ENCODE results near the gene SDK1.

Gene SDK1

GRCh38 chr7:4136501-4137110 is 835.6 kb downstream of the SDK1 start:
- DNase-seq (ENCODE audit: low spot score), result no peak

DNA sequence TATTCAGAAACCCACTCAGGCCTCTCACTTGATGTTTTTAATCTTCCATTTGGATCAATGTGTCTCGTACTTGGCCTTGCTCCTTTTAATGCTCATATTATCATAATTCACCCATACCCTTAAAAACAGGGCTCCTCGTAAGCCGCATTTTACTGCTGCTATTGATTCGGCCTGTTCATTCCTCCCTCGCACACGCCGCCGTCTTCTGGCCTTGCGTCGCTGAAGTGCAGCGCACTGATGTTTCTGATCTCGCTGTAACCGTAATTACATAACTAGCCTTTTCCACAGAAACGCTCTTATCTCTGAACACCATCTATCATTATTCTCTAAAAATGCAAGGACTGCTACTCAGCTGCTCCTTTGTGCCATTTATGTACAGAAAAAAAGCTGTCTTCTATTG is 836.5 kb downstream of the SDK1 start:
- no peak for DNase-seq (ENCODE audit: low spot score)

DNA sequence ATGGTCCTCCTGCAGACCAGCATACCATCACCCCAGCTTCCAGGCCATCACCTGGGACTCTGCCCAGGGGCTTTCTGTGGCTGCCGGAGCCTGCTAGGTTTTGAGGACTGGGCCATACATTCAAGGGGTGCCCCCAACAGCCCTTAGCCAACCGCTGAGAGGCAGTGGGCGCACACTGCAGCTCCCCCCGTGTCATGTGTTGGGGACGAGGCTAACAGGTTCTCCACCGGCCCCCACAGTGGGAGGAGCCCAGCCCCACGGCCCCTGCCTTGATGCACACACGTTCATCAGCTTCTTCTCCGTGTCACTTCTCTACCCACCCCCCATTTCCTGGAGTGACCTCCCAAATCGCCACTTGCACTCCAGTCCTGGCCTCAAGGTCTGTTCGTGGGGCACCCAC is 837.8 kb downstream of the SDK1 start:
- no peak for DNase-seq (ENCODE audit: low spot score)

DNA sequence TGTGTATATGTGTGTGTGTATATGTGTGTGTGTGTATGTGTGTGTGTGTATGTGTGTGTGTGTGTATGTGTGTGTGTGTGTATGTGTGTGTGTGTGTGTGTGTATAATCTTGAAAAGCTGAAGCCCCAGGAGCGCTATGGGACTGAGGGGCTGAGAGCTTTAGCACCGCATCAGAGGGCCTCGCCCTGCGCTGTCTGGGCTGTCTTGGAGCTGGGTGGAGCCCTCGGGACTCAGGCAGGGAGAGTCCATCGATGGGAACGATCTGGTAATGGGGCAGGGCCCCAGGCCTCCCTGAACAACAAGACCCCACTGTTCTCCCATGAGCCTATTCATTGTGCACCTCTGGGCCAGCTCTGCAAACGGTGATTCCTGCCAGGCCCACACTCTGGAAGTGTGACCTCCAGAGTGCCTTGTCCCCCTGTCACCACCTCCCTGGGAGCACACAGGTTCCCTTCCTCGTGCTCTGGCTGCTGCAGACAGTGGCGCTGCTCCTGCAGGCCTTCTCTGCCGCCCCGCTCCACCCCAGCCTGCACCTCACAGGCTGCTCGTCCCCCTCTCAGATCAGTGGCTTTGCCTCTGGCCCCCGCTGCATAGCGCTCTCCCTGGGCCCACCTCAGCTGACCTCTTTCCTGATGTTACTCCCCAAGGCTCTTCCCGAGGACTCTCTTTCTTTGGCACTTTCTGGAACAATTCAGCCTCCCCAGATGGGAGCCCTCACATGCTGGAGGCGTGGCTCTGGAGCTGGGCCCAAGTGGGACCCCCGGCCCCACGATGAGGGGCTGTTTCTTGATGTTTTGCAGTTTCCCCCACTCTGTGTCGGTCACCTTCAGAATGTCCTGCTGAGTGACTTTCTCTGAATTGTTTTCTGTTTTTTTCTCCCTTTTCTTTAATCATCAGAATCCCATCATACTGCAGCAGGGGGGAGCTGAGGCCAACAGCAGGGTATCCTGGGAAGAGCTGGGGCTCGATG is 838.9 kb downstream of the SDK1 start:
- no peak for DNase-seq (ENCODE audit: low spot score)

DNA sequence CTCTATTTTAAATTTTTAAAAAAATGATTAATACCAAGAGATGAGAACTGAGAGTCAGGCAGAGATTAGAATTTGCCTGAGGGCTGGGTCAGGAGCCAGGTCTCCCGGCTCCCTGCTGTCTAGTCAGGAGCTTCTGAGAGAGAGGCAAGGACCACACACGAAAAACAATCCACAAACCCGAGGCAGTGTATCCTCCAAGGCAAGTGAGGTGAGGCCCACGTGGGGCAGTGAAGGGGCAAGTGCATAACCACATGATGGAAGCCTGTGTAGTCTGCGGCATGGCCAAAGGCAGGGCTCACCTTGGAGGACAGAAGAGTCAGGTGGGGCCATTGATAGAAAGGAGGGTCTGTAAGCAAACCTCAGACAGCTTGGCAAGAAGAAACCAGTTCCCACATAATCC is 839.9 kb downstream of the SDK1 start:
- no peak for DNase-seq (ENCODE audit: low spot score)

GRCh38 chr7:4143006-4143405 is 842.0 kb downstream of the SDK1 start:
- DNase-seq (ENCODE audit: low spot score), result no peak

GRCh38 chr7:4143511-4144171 is 842.6 kb downstream of the SDK1 start:
- no peak for DNase-seq (ENCODE audit: low spot score)

DNA sequence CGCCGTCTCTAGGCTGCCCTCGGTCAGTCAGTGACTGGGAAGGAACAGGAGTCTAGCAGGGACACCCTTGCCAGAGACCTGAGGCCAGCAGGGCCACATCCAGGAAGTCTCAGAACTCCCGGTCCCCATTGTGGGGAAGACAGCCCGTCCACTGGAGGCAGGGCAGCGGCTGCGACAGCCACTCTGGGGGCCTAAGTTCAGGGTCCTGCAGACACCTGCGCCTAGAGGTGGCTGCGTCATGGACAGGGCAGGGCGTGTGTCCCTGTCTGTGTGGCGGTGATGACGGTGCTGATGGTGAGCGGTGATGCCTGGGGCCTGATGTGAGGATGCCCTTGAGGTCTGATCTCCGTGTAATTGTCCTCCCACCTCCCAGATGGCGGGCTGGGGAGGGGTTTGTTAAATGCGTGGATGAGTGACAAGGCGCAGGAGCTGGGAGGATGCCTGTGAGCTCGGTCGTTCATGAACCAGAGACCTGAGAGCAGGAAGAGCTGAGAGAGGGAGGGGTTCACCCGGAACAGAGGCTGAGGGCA is 843.2 kb downstream of the SDK1 start:
- DNase-seq (ENCODE audit: low spot score), result no peak

DNA sequence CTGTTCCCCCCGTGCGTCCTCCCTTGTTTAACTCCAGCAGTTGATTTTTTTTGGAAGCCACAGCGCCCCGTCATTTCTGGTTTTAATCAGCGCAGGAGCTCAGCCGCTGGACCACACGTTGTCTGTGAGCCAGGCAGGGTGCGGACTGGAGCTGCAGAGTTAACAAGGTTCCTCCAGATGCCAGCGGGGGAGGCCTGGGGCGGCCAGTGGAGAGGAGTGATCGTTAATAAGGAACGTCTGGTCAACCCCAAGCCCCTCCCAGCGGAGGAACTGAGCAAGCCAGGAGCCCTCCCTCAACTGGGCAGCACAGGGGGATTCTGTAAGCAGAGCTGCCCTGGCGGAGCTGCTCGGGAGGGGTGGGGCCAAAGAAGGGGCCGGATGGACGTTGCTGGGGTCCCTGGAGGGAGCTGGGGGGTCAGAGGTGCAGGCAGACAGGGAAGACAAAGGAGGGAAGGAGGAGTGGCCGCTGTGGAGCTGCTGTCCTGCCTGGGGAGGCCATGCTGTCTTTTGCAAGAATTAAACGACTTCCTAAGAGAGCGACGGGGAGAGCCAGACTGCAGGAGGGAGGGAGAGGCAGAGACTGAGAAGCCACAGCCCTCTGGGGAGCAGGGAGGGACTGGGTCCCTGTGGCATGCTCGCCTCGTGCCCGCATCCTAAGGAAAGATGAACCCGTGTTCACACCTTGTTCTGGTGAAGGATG is 843.9 kb downstream of the SDK1 start:
- DNase-seq (ENCODE audit: low spot score), result no peak

GRCh38 chr7:4145576-4145975 is 844.5 kb downstream of the SDK1 start:
- no peak for DNase-seq (ENCODE audit: low spot score)

DNA sequence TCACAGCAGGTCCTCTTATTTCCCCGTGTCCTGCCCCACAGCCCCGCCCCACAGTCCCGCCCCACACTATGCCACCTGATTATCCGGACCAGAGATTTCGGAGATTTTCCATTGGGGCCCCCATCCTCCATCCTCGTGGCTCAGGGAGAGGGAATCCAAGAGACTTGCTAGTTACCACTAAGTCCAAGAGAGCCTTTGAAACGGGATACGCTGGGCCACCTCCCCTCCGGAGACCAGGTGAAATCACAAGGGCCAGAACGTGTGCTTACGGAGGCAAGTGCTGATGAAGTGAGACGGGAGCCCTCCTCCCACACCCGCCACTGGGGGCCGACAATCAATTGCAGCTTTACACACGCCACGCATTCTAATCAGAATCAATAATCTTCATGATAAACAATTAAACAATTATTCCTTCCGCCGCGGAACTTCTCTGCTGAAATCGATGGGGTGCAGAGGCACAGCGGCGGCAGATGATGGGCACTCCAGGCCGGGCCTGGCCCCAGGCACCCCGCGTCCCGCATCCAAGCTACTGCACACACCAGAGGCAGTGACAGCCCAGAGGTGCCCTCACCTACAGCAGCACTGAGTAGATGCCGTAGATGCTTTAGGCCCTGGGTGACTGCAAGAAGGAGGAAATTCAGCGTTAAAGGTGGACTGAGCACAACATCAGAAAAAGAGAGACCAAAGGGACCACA is 847.0 kb downstream of the SDK1 start:
- no peak for DNase-seq (ENCODE audit: low spot score)

- DNase-seq (ENCODE audit: low spot score), result no peak
Observed at GRCh38 chr7:4149236-4149635, 848.2 kb downstream of the SDK1 start.

DNA sequence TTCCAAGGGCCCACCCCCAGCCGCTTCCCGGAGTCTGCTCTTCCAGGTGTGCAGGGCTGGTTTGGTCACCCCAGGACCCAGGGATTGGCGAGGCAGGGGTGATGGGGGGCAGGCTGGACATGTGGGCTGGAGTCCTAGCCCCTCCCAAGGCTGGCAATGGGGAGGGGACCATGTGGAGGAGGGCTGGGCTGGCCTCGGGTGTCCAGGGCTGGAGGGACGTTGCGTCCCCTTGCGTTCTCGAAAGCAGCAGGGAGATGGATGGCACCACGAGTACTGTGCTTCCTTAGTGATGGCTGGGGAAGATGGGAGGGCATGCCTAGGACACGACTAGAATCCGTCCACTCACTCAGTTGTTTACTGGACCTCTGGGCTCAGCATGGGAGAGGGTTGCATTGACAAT is 848.6 kb downstream of the SDK1 start:
- DNase-seq (ENCODE audit: low spot score), result no peak

DNA sequence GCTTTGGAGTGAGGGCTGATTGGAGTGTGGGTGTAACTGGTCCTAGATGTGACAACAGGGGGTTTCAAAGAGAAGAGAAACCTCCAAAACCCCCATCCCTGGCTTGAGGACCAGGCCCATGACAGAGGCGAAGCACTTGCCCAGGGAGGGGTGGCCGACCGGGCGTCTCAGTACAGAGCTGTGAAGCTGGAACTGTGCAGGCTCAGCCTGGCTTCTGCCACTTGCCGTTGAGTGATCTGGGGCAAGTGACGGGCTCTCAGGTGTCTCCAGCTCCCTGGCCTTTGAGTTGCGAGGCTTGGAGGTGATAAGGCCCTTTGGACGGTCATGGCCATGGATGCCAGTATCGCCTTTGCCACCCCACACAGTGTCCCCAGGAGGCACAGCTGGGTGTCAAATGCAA is 849.7 kb downstream of the SDK1 start:
- no peak for DNase-seq (ENCODE audit: low spot score)

- DNase-seq (ENCODE audit: low spot score), result no peak
Observed at GRCh38 chr7:4151524-4151923, 850.5 kb downstream of the SDK1 start.

GRCh38 chr7:4151926-4152549 is 851.0 kb downstream of the SDK1 start:
- DNase-seq (ENCODE audit: low spot score), result no peak

GRCh38 chr7:4154882-4155535 is 854.0 kb downstream of the SDK1 start:
- no peak for DNase-seq (ENCODE audit: low spot score)

- DNase-seq (ENCODE audit: low spot score), result no peak
Observed at GRCh38 chr7:4156190-4156589, 855.1 kb downstream of the SDK1 start.

DNA sequence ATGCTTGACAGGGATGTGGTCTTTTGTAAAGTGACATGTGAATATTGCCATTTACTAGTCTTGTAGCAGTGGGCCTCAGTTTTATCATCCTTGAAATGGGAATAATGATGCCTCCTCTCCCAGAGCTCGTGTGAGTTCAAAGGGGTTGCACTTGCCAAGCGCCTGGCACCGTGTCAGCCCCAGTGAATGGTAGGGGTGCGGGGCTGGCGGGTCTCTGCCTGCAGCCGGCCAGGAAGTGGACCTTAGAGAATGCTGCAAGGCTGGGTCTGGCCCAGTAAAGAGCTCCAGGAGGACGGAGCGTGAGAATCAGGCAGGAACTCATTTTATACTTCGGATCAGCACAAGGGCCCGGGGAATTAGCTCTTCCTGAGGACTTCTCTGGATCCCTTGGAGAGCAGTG is 856.6 kb downstream of the SDK1 start:
- DNase-seq (ENCODE audit: low spot score), result no peak

- DNase-seq (ENCODE audit: low spot score), result no peak
Observed at GRCh38 chr7:4158441-4159153, 857.5 kb downstream of the SDK1 start.
